ENCODE data around the gene ZGRF1. TPM values are rescaled to one million over a fixed set of nuclear protein-coding genes. Genes with fewer than 3 reads are reported as not detected.

ZGRF1 gene, protein sequence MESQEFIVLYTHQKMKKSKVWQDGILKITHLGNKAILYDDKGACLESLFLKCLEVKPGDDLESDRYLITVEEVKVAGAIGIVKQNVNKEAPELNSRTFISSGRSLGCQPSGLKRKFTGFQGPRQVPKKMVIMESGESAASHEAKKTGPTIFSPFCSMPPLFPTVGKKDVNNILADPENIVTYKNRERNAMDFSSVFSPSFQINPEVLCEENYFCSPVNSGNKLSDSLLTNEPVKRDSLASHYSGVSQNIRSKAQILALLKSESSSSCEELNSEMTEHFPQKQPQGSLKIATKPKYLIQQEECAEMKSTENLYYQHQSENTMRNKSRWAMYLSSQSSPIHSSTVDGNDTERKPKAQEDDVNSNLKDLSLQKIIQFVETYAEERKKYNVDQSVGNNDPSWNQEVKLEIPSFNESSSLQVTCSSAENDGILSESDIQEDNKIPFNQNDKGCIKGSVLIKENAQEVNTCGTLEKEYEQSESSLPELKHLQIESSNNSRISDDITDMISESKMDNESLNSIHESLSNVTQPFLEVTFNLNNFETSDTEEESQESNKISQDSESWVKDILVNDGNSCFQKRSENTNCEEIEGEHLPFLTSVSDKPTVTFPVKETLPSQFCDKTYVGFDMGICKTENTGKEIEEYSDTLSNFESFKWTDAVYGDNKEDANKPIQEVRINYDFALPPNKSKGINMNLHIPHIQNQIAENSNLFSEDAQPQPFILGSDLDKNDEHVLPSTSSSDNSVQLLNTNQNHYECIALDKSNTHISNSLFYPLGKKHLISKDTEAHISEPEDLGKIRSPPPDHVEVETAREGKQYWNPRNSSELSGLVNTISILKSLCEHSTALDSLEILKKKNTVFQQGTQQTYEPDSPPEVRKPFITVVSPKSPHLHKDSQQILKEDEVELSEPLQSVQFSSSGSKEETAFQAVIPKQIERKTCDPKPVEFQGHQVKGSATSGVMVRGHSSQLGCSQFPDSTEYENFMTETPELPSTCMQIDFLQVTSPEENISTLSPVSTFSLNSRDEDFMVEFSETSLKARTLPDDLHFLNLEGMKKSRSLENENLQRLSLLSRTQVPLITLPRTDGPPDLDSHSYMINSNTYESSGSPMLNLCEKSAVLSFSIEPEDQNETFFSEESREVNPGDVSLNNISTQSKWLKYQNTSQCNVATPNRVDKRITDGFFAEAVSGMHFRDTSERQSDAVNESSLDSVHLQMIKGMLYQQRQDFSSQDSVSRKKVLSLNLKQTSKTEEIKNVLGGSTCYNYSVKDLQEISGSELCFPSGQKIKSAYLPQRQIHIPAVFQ (N-terminal part only)
- 13.0 and 18.6 TPM in 2 replicates for total RNA-seq
- total RNA-seq (2013) = 22.7 TPM
- polyA plus RNA-seq = 4.6 and 6.5 TPM in 2 replicates
- 2.6 and 5.4 TPM in 2 replicates for polyA minus RNA-seq

DNA sequence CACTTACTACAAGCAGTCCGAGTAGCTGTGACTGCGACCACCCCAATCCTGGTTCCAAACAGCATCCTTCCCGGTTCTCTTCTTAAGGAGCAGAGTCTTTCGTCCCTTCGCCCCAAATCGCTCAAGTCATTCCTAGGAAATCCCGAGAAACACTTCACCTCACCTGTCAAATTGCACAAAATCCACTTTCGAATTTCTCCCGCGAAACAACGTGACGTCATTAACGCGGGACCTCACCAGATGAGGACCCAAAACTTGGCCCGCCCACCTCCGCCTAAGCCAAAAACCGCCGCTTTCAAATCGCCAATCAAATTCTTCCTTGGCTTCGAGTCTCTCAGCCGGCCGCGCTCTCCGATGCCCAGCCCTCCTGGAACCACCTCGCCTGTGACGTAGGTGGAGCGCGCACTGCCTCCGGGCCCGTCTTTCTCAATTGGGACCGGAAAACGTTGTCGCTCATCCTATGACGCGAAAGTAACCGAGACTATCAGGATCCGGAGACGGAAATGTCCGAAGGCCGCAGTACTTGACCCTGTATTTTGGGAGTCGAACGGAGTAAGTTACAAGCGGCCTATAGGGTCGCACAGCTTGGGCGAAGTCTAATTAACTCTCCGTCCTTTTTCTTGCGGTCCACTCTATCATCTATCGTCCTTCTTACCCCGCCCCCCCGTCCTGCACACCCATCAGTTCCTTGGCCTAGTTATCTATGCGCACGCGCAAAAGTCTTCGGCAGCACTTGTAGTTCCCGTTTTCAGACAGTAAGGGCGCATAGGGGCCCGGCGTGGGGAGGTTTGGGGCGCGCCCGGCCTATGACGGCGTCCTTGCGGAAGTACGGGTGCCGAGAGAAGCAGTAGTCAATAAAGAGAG lies at the start of gene ZGRF1, which contains the start of gene LARP7:
ZGRF1 (minus strand) TSS at position 222 of the 864 bp plus-strand sequence. CDS start 3,733 bp downstream, outside the sequence.
LARP7 (plus strand) TSS at position 456 of the 864 bp plus-strand sequence. CDS start 7,527 bp downstream, outside the sequence.
- Histone ChIP-seq H3K27ac (ENCODE audit: low read length in 2 of 2) (peak within 1 kb of the TSS; percentile 84 to 97), H3K4me2 (replicated peaks; ENCODE audit: low read depth, low read length, poor library complexity, severe bottlenecking) (peak within 1 kb of the TSS; percentile 89), H3K4me3 (ENCODE audit: control extremely low read depth in 1 of 5, extremely low read depth in 1 of 5, insufficient read depth in 1 of 5, low read depth in 2 of 5, low read length in 4 of 5) (peak within 1 kb of the TSS; percentile 54 to 94 (median 74)), H3K9ac (ENCODE audit: low read length) (peak within 1 kb of the TSS; percentile 86), H4K20me1 (ENCODE audit: control insufficient read depth, insufficient read depth, low read length, poor library complexity, severe bottlenecking) (peaks cover 5% of the 10 kb centered on the region), H3K4me1 (ENCODE audit: control insufficient read depth in 2 of 2, insufficient read depth in 2 of 2, low read length in 2 of 2) (peaks cover 13 to 19% of the 10 kb centered on the region in 2 donors), H3K27me3 (replicated peaks in 1 of 4; ENCODE audit: control extremely low read depth in 1 of 4, control insufficient read depth in 3 of 4, insufficient read depth in 4 of 4, low read length in 3 of 4) (no peaks in the 10 kb centered on the region), H3K36me3 (replicated peaks in 1 of 2; ENCODE audit: control extremely low read depth in 1 of 2, control insufficient read depth in 1 of 2, extremely low read depth in 1 of 2, insufficient read depth in 2 of 2, low read length in 1 of 2) (peaks cover 0 to 7% of the 10 kb centered on the region in 2 experiments), H3K79me2 (ENCODE audit: control insufficient read depth, insufficient read depth, low read length) (peaks cover 49% of the 10 kb centered on the region), H3K9me3 (ENCODE audit: control extremely low read depth in 1 of 3, control insufficient read depth in 2 of 3, insufficient read depth in 1 of 3, low read length in 2 of 3) (no peaks in the 10 kb centered on the region), H2AFZ (ENCODE audit: insufficient read depth, low read depth, low read length, poor library complexity, severe bottlenecking) (peak within 1 kb of the TSS; percentile 97)
- Mint-ChIP-seq H3K27me3 (no peaks in the 10 kb centered on the region), H3K4me1 (peaks cover 22% of the 10 kb centered on the region), H3K4me3 (no peak within 1 kb of the TSS), H3K27ac (no peak within 1 kb of the TSS), H3K9me3 (ENCODE audit: insufficient read depth) (no peaks in the 10 kb centered on the region)
- intact Hi-C loops (cut with micrococcal nuclease) = loop anchor here (2.0 kb wide), 3 partner anchors 112 to 492 kb away; partner anchors contain the start of genes FAM241A and TIFA
- DNase-seq (peak; percentile 99), ATAC-seq (ENCODE audit: low read depth) (peak; percentile 86)
- under 1% methylated on average over 63 of the region's 66 CpGs for WGBS (ENCODE audit: insufficient coverage)
- POLR2A ChIA-PET = interaction anchor here (0.7 kb wide), 2 partner anchors 68 to 85 kb away, joined by 3 to 4 read pairs; no protein-coding TSS in a partner anchor
- CTCF ChIA-PET = interaction anchor here (1.1 to 5.4 kb wide), 2 partner anchors 128 to 537 kb away, joined by 3 to 78 read pairs; no protein-coding TSS in a partner anchor
- TF ChIP-seq, protein P1, sequence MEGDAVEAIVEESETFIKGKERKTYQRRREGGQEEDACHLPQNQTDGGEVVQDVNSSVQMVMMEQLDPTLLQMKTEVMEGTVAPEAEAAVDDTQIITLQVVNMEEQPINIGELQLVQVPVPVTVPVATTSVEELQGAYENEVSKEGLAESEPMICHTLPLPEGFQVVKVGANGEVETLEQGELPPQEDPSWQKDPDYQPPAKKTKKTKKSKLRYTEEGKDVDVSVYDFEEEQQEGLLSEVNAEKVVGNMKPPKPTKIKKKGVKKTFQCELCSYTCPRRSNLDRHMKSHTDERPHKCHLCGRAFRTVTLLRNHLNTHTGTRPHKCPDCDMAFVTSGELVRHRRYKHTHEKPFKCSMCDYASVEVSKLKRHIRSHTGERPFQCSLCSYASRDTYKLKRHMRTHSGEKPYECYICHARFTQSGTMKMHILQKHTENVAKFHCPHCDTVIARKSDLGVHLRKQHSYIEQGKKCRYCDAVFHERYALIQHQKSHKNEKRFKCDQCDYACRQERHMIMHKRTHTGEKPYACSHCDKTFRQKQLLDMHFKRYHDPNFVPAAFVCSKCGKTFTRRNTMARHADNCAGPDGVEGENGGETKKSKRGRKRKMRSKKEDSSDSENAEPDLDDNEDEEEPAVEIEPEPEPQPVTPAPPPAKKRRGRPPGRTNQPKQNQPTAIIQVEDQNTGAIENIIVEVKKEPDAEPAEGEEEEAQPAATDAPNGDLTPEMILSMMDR (IDR thresholded peaks at IDR 0.05) = peak; percentile 92
- no peak for TF ChIP-seq EZH2 (IDR thresholded peaks at IDR 0.05; ENCODE audit: borderline replicate concordance, insufficient read depth, low read depth, low read length, poor library complexity, severe bottlenecking)

Measured in B cell (primary cell).